ENCODE measurements around the gene SLC2A14. TPM values are rescaled to one million over a fixed set of nuclear protein-coding genes. Genes with fewer than 3 reads are reported as not detected.
"Not testable (repeated sequence)": the region's sequence is repeated elsewhere in the genome, so short reads cannot be mapped to it uniquely, and the experiment has no call there.

Gene SLC2A14
- not detected for total RNA-seq

- intact Hi-C loops (cut with DNase I), result no loop called here
- no peak for TF ChIP-seq CTCF (IDR thresholded peaks at IDR 0.05)
- no peaks in the 10 kb centered on the region for H3K4me1 ChIP-seq
- DNase-seq (ENCODE audit: low spot score in 2 of 2), result no peak
- H3K27ac ChIP-seq, result no peak within 1 kb of the TSS
- no peaks in the 10 kb centered on the region for H3K36me3 ChIP-seq
- H3K9me3 ChIP-seq, result no peaks in the 10 kb centered on the region
- peaks cover 10% of the 10 kb centered on the region for H3K27me3 ChIP-seq
- peak within 1 kb of the TSS in 1 of 2 donors; percentile 22 for H3K4me3 ChIP-seq
Observed at GRCh38 chr12:7872566-7873319, at the start of gene SLC2A14. SLC2A14 (minus strand) TSS chr12:7872915; CDS start chr12:7869880, 3,035 bp downstream.

GRCh38 chr12:7921181-7921580, 48.5 kb upstream of the SLC2A14 start:
- H3K4me3 ChIP-seq; H3K9me3 ChIP-seq; DNase-seq (ENCODE audit: low spot score in 2 of 2); intact Hi-C loops (cut with DNase I); H3K4me1 ChIP-seq; H3K27ac ChIP-seq; H3K27me3 ChIP-seq: not testable (repeated sequence)
- H3K36me3 ChIP-seq, result peaks cover 44 to 66% of the 10 kb centered on the region in 2 donors

GRCh38 chr12:7918268-7918590, 45.5 kb upstream of the SLC2A14 start:
- DNase-seq (ENCODE audit: low spot score in 2 of 2); H3K9me3 ChIP-seq; H3K27me3 ChIP-seq; H3K4me1 ChIP-seq; H3K4me3 ChIP-seq; H3K27ac ChIP-seq; intact Hi-C loops (cut with DNase I): not testable (repeated sequence)
- H3K36me3 ChIP-seq, result peaks cover 29 to 42% of the 10 kb centered on the region in 2 donors

GRCh38 chr12:7917392-7918267, 44.9 kb upstream of the SLC2A14 start:
- intact Hi-C loops (cut with DNase I), result no loop called here
- Histone ChIP-seq H3K4me3 (no peak overlapping the region), H3K27ac (no peak overlapping the region), H3K27me3 (no peaks in the 10 kb centered on the region), H3K36me3 (peaks cover 24 to 36% of the 10 kb centered on the region in 2 donors), H3K4me1 (no peaks in the 10 kb centered on the region), H3K9me3 (no peaks in the 10 kb centered on the region)
- TF ChIP-seq CTCF (IDR thresholded peaks at IDR 0.05), result no peak
- no peak for DNase-seq (ENCODE audit: low spot score in 2 of 2)

- Histone ChIP-seq H3K4me1 (no peaks in the 10 kb centered on the region), H3K36me3 (peaks cover 17 to 30% of the 10 kb centered on the region in 2 donors), H3K9me3 (no peaks in the 10 kb centered on the region), H3K27ac (no peak overlapping the region), H3K27me3 (no peaks in the 10 kb centered on the region), H3K4me3 (no peak overlapping the region)
- no peak for TF ChIP-seq CTCF (IDR thresholded peaks at IDR 0.05)
- intact Hi-C loops (cut with DNase I), result no loop called here
- no peak for DNase-seq (ENCODE audit: low spot score in 2 of 2)
Observed at GRCh38 chr12:7916936-7917335, 44.2 kb upstream of the SLC2A14 start.

GRCh38 chr12:7915661-7916403, 43.1 kb upstream of the SLC2A14 start:
- Histone ChIP-seq H3K4me3 (no peak overlapping the region), H3K4me1 (no peaks in the 10 kb centered on the region), H3K36me3 (peaks cover 6 to 21% of the 10 kb centered on the region in 2 donors), H3K27me3 (no peaks in the 10 kb centered on the region), H3K27ac (no peak overlapping the region), H3K9me3 (no peaks in the 10 kb centered on the region)
- no peak for TF ChIP-seq CTCF (IDR thresholded peaks at IDR 0.05)
- intact Hi-C loops (cut with DNase I), result no loop called here
- DNase-seq (ENCODE audit: low spot score in 2 of 2), result no peak

- H3K36me3 ChIP-seq; H3K4me3 ChIP-seq; H3K27me3 ChIP-seq; H3K9me3 ChIP-seq; intact Hi-C loops (cut with DNase I); H3K27ac ChIP-seq; DNase-seq (ENCODE audit: low spot score in 2 of 2); H3K4me1 ChIP-seq: not testable (repeated sequence)
Observed at GRCh38 chr12:7910106-7910505, 37.4 kb upstream of the SLC2A14 start.
